Astrocyte (in vitro differentiated cells and primary cell): ENCODE results near the gene GSN. TPM values are rescaled to one million over a fixed set of nuclear protein-coding genes. Genes with fewer than 3 reads are reported as not detected.

Experiments used
- DNase-seq: peaks from one replicate; pipeline ENCODE4 v3.0.0-alpha.2; 2010; ENCODE audit warnings: low read depth
- FAIRE-seq: peaks from 2 replicates; lab custom pipeline; 2011; peaks lifted over from hg19 to GRCh38; lab: Jason Lieb, UNC
- H2AFZ ChIP-seq: 2 replicates; pipeline ENCODE4 v1.6.0; 2012; ENCODE audit warnings: low read depth, low read length, inconsistent platforms
- H3K27ac ChIP-seq: 2 replicates; pipeline ENCODE4 v1.5.1; 2011; ENCODE audit warnings: low read depth, low read length, inconsistent platforms
- H3K27me3 ChIP-seq: 2 replicates; pipeline ENCODE4 v1.6.0; 2011; ENCODE audit warnings: low read length, inconsistent platforms; ENCODE audit not compliant: insufficient read depth
- H3K36me3 ChIP-seq: 2 replicates; pipeline ENCODE4 v1.5.1; 2011; ENCODE audit warnings: low read length, inconsistent platforms; ENCODE audit not compliant: insufficient read depth
- H3K4me1 ChIP-seq: 2 replicates; pipeline ENCODE4 v1.5.1; 2011; ENCODE audit warnings: low read length, inconsistent platforms; ENCODE audit not compliant: insufficient read depth
- H3K4me2 ChIP-seq: 2 replicates; pipeline ENCODE4 v1.6.0; 2012; ENCODE audit warnings: low read length, inconsistent platforms
- H3K4me3 ChIP-seq: 2 replicates; pipeline ENCODE4 v1.5.1; 2011; ENCODE audit warnings: low read depth, mild to moderate bottlenecking, low read length, inconsistent platforms; ENCODE audit not compliant: insufficient read depth
- H3K79me2 ChIP-seq: 2 replicates; pipeline ENCODE4 v1.6.0; 2012; ENCODE audit warnings: mild to moderate bottlenecking, low read length, inconsistent platforms; ENCODE audit not compliant: insufficient read depth
- H3K9ac ChIP-seq: 2 replicates; pipeline ENCODE4 v1.6.0; 2012; ENCODE audit warnings: mild to moderate bottlenecking, low read length, inconsistent platforms
- H3K9me3 ChIP-seq: 2 replicates; pipeline ENCODE4 v1.5.1; 2012; ENCODE audit warnings: low read depth, mild to moderate bottlenecking, low read length, inconsistent platforms; ENCODE audit not compliant: insufficient read depth
- H4K20me1 ChIP-seq: 2 replicates; pipeline ENCODE4 v1.6.0; 2012; ENCODE audit warnings: low read length, inconsistent platforms; ENCODE audit not compliant: insufficient read depth
- H3K27ac Mint-ChIP-seq: one replicate; pipeline ENCODE4 v1.8.0; 2021; ENCODE audit warnings: mild to moderate bottlenecking, mixed read lengths; ENCODE audit not compliant: unreplicated experiment
- H3K27me3 Mint-ChIP-seq: one replicate; pipeline ENCODE4 v1.8.0; 2021; ENCODE audit warnings: low read depth, mixed read lengths; ENCODE audit not compliant: unreplicated experiment
- H3K36me3 Mint-ChIP-seq: one replicate; pipeline ENCODE4 v1.8.0; 2021; ENCODE audit warnings: low read depth, mixed read lengths; ENCODE audit not compliant: unreplicated experiment
- H3K4me1 Mint-ChIP-seq: one replicate; pipeline ENCODE4 v1.8.0; 2021; ENCODE audit warnings: low read depth, mixed read lengths; ENCODE audit not compliant: unreplicated experiment
- H3K4me3 Mint-ChIP-seq: one replicate; pipeline ENCODE4 v1.8.0; 2021; ENCODE audit warnings: mild to moderate bottlenecking, moderate library complexity, mixed read lengths; ENCODE audit not compliant: unreplicated experiment
- H3K9me3 Mint-ChIP-seq: one replicate; pipeline ENCODE4 v1.8.0; 2021; ENCODE audit warnings: mild to moderate bottlenecking, mixed read lengths; ENCODE audit not compliant: unreplicated experiment
- CTCF ChIP-seq: IDR thresholded peaks from 2 replicates; pipeline ENCODE4 v1.5.1; 2011; ENCODE audit warnings: low read depth, mild to moderate bottlenecking, inconsistent platforms, low read length, moderate library complexity; ENCODE audit not compliant: insufficient read depth
- EZH2 ChIP-seq: IDR thresholded peaks from 2 replicates; pipeline ENCODE4 v1.6.1; 2012; ENCODE audit warnings: mild to moderate bottlenecking, low read length, inconsistent platforms; ENCODE audit not compliant: insufficient read depth
- total RNA-seq: library from RNA; stranded (reverse); gene quantifications from 2 replicates; pipeline ENCODE4 v1.2.1, GENCODE V29; 2021

Gene GSN
- total RNA-seq, 1 donor from 2014 or later, result 260 TPM

- H3K4me3 Mint-ChIP-seq, result no peak overlapping the region
- no peak for TF ChIP-seq EZH2
- no peak for TF ChIP-seq CTCF
- H3K36me3 ChIP-seq, result peaks cover 43% of the 10 kb centered on the region
- H3K79me2 ChIP-seq, result no peaks in the 10 kb centered on the region
- peaks cover 3% of the 10 kb centered on the region for H4K20me1 ChIP-seq
- H3K4me1 ChIP-seq, result peaks cover 24% of the 10 kb centered on the region
- H3K9me3 Mint-ChIP-seq, result no peaks in the 10 kb centered on the region
- H3K4me3 ChIP-seq, result no peak overlapping the region
- no peaks in the 10 kb centered on the region for H3K27me3 Mint-ChIP-seq
- DNase-seq (peak; percentile 94), FAIRE-seq (peak; percentile 63)
- peak overlapping the region; percentile 85 for H3K27ac Mint-ChIP-seq
- H3K9ac ChIP-seq, result peak overlapping the region; percentile 35
- H3K4me2 ChIP-seq, result peak overlapping the region; percentile 24
- H3K36me3 Mint-ChIP-seq, result peaks cover 24% of the 10 kb centered on the region
- peaks cover 11% of the 10 kb centered on the region for H3K4me1 Mint-ChIP-seq
- H3K27ac ChIP-seq, result peak overlapping the region; percentile 91
- no peak overlapping the region for H2AFZ ChIP-seq
- H3K27me3 ChIP-seq, result no peaks in the 10 kb centered on the region
- no peaks in the 10 kb centered on the region for H3K9me3 ChIP-seq
These were observed 54.2 kb downstream of the GSN start for GRCh38 chr9:121322037-121322736.

GRCh38 chr9:121322737-121323448 lies 54.9 kb downstream of the GSN start:
- peak overlapping the region; percentile 24 for H3K4me2 ChIP-seq
- TF ChIP-seq CTCF, result no peak
- TF ChIP-seq EZH2, result no peak
- H3K4me1 Mint-ChIP-seq, result peaks cover 11% of the 10 kb centered on the region
- peaks cover 24% of the 10 kb centered on the region for H3K4me1 ChIP-seq
- peak overlapping the region; percentile 91 for H3K27ac ChIP-seq
- no peaks in the 10 kb centered on the region for H3K27me3 Mint-ChIP-seq
- H3K4me3 ChIP-seq, result no peak overlapping the region
- peaks cover 3% of the 10 kb centered on the region for H4K20me1 ChIP-seq
- peak overlapping the region; percentile 85 for H3K27ac Mint-ChIP-seq
- H2AFZ ChIP-seq, result no peak overlapping the region
- no peak for DNase-seq
- peak overlapping the region; percentile 35 for H3K9ac ChIP-seq
- H3K9me3 Mint-ChIP-seq, result no peaks in the 10 kb centered on the region
- peaks cover 40% of the 10 kb centered on the region for H3K36me3 ChIP-seq
- H3K27me3 ChIP-seq, result no peaks in the 10 kb centered on the region
- peaks cover 20% of the 10 kb centered on the region for H3K36me3 Mint-ChIP-seq
- H3K4me3 Mint-ChIP-seq, result no peak overlapping the region
- no peak for FAIRE-seq
- H3K9me3 ChIP-seq, result no peaks in the 10 kb centered on the region
- H3K79me2 ChIP-seq, result no peaks in the 10 kb centered on the region
